Measurements from ENCODE around the gene EXOC3L2.
"Not testable (repeated sequence)": the region's sequence is repeated elsewhere in the genome, so short reads cannot be mapped to it uniquely, and the experiment has no call there.

Gene EXOC3L2

DNA sequence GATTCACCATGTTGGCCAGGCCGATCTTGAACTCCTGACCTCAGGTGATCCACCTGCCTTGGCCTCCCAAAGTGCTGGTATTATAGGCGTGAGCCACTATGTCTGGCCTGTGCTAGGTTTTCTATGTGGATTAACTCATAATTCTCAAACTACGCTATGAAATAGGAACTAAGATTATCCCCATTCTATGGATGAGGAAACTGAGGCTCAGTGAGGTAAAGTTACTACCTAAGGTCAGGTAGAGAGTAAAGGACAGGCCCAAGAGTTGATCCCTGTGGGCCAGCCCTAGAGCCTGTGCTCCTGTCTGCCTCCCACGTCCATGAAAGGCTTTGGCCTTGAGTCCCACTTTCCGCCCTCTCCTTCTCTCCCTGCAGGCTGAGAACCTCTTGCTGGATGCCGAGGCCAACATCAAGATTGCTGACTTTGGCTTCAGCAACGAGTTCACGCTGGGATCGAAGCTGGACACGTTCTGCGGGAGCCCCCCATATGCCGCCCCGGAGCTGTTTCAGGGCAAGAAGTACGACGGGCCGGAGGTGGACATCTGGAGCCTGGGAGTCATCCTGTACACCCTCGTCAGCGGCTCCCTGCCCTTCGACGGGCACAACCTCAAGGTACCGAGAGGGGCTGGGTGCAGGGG is 26.0 kb upstream of the EXOC3L2 start:
- Histone ChIP-seq H3F3A (ENCODE audit: insufficient read depth, low read length) (no peaks in the 10 kb centered on the region), H3K4me1 (ENCODE audit: low read length) (0 out of 2 replicates have a peak, but pooled peaks cover 2% of the 10 kb centered on the region), H3K27ac (ENCODE audit: low read length) (no peak overlapping the region), H3K36me3 (replicated peaks; ENCODE audit: insufficient read depth, low read length) (no peaks in the 10 kb centered on the region), H3K27me3 (replicated peaks; ENCODE audit: insufficient read depth, low read length) (no peaks in the 10 kb centered on the region), H4K20me1 (ENCODE audit: insufficient read depth, low read length) (no peaks in the 10 kb centered on the region), H3K4me2 (ENCODE audit: low read depth, low read length) (no peak overlapping the region), H3K79me2 (ENCODE audit: low read length) (no peaks in the 10 kb centered on the region), H3K9ac (ENCODE audit: low read length) (no peak overlapping the region), H3K9me3 (replicated peaks; ENCODE audit: insufficient read depth, low read length) (no peaks in the 10 kb centered on the region), H2AFZ (ENCODE audit: low read length) (no peak overlapping the region), H3K4me3 (ENCODE audit: low read length) (no peak overlapping the region), H3K9me2 (replicated peaks; ENCODE audit: insufficient read depth, low read length) (no peaks in the 10 kb centered on the region)
- DNase-seq, result no peak
- TF ChIP-seq, protein P1, sequence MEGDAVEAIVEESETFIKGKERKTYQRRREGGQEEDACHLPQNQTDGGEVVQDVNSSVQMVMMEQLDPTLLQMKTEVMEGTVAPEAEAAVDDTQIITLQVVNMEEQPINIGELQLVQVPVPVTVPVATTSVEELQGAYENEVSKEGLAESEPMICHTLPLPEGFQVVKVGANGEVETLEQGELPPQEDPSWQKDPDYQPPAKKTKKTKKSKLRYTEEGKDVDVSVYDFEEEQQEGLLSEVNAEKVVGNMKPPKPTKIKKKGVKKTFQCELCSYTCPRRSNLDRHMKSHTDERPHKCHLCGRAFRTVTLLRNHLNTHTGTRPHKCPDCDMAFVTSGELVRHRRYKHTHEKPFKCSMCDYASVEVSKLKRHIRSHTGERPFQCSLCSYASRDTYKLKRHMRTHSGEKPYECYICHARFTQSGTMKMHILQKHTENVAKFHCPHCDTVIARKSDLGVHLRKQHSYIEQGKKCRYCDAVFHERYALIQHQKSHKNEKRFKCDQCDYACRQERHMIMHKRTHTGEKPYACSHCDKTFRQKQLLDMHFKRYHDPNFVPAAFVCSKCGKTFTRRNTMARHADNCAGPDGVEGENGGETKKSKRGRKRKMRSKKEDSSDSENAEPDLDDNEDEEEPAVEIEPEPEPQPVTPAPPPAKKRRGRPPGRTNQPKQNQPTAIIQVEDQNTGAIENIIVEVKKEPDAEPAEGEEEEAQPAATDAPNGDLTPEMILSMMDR (IDR thresholded peaks at IDR 0.05; ENCODE audit: low read length), result no peak
- TF ChIP-seq EZH2phosphoT487 (IDR thresholded peaks at IDR 0.05; ENCODE audit: low read length) (no peak), EZH2 (optimal IDR thresholded peaks at IDR 0.05; ENCODE audit: low read depth, low read length) (no peak)

DNA sequence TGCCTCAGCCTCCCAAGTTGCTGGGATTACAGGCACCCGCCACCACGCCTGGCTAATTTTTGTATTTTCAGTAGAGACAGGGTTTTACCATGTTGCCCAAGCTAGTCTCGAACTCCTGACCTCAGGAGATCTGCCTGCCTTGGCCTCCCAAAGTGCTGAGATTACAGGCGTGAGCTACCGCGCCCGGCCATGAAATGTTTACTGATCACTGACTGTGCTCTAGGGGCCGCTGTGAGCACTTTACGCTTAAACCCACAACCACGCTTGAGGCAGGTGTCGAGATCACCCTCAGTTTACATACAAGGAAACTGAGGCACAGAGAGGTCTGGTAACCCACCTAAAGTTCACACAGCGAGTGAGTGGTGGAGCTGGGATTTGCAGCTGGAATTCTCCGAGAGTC is 24.7 kb upstream of the EXOC3L2 start:
- not testable (repeated sequence) for H3K4me1 ChIP-seq (ENCODE audit: low read length)

DNA sequence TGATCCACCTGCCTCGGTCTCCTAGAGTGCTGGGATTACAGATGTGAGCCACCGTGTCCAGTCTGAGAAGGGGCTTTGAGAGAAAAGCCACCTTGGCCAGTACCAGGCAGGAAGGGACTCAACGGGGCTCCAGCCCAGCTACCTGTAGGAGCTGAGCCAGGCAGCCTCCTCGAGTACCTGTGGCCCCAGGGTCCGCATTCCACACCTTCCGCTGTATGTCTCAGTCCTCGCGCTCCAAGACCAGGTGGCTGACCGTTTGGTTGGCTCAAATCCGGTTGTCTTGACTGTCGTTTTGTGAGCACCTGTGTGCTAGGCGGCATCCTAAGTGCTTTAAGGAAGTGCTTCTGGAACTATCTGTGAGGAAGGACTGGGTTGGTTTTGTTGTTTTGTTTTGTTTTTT is 22.1 kb upstream of the EXOC3L2 start:
- DNase-seq, result no peak
- no peaks in the 10 kb centered on the region for H3K9me2 ChIP-seq (replicated peaks; ENCODE audit: insufficient read depth, low read length)
- no peak overlapping the region for H3K9ac ChIP-seq (ENCODE audit: low read length)
- H3K36me3 ChIP-seq (replicated peaks; ENCODE audit: insufficient read depth, low read length), result no peaks in the 10 kb centered on the region
- no peak for TF ChIP-seq EZH2 (optimal IDR thresholded peaks at IDR 0.05; ENCODE audit: low read depth, low read length)
- no peak for TF ChIP-seq EZH2phosphoT487 (IDR thresholded peaks at IDR 0.05; ENCODE audit: low read length)
- TF ChIP-seq, protein P1 (IDR thresholded peaks at IDR 0.05; ENCODE audit: low read length), result no peak
- no peaks in the 10 kb centered on the region for H4K20me1 ChIP-seq (ENCODE audit: insufficient read depth, low read length)
- H3K27ac ChIP-seq (ENCODE audit: low read length), result no peak overlapping the region
- no peak overlapping the region for H3K4me2 ChIP-seq (ENCODE audit: low read depth, low read length)
- H3K4me1 ChIP-seq (ENCODE audit: low read length), result 0 out of 2 replicates have a peak, but pooled peaks cover 8% of the 10 kb centered on the region
- no peaks in the 10 kb centered on the region for H3K79me2 ChIP-seq (ENCODE audit: low read length)
- H3K27me3 ChIP-seq (replicated peaks; ENCODE audit: insufficient read depth, low read length), result no peaks in the 10 kb centered on the region
- H3K9me3 ChIP-seq (replicated peaks; ENCODE audit: insufficient read depth, low read length), result no peaks in the 10 kb centered on the region
- H2AFZ ChIP-seq (ENCODE audit: low read length), result no peak overlapping the region
- no peaks in the 10 kb centered on the region for H3F3A ChIP-seq (ENCODE audit: insufficient read depth, low read length)
- H3K4me3 ChIP-seq (ENCODE audit: low read length), result no peak overlapping the region

More for the DNA sequence above, 24.7 kb upstream of the EXOC3L2 start:
- not testable (repeated sequence) for H4K20me1 ChIP-seq (ENCODE audit: insufficient read depth, low read length); H3K4me2 ChIP-seq (ENCODE audit: low read depth, low read length); DNase-seq; H3K36me3 ChIP-seq (replicated peaks; ENCODE audit: insufficient read depth, low read length); H3K27ac ChIP-seq (ENCODE audit: low read length); H3K27me3 ChIP-seq (replicated peaks; ENCODE audit: insufficient read depth, low read length); H3K9me3 ChIP-seq (replicated peaks; ENCODE audit: insufficient read depth, low read length); H3K79me2 ChIP-seq (ENCODE audit: low read length); H3K4me3 ChIP-seq (ENCODE audit: low read length); H3K9ac ChIP-seq (ENCODE audit: low read length); H3K9me2 ChIP-seq (replicated peaks; ENCODE audit: insufficient read depth, low read length); H2AFZ ChIP-seq (ENCODE audit: low read length); H3F3A ChIP-seq (ENCODE audit: insufficient read depth, low read length)

DNA sequence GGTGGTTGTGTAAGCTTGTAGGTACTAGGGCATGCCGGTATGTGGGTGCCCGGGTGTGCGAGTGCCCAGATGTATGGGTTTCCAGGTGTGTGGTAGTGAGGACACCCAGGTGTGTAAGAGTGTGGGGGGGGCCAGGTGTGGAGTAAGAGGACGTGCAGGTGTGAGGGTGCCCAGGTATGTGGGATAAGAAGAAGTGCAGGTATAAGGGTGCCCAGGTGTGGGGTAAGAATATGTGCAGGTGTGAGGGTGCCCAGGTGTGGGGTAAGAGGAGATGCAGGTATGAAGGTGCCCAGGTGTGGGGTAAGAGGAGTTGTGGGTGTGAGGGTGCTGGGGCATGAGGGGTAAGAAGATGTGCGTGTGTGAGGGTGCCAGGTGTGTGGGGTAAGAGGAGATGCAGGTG is 20.2 kb upstream of the EXOC3L2 start:
- peak; percentile 18 for DNase-seq
- H3K9ac ChIP-seq (ENCODE audit: low read length), result no peak overlapping the region
- H3K9me2 ChIP-seq (replicated peaks; ENCODE audit: insufficient read depth, low read length), result no peaks in the 10 kb centered on the region
- H2AFZ ChIP-seq (ENCODE audit: low read length), result no peak overlapping the region
- no peaks in the 10 kb centered on the region for H3K79me2 ChIP-seq (ENCODE audit: low read length)
- H3K4me2 ChIP-seq (ENCODE audit: low read depth, low read length), result no peak overlapping the region
- H3K36me3 ChIP-seq (replicated peaks; ENCODE audit: insufficient read depth, low read length), result no peaks in the 10 kb centered on the region
- no peak overlapping the region; the same call in 1 of the 2 replicates for H3K27ac ChIP-seq (ENCODE audit: low read length)
- H3K27me3 ChIP-seq (replicated peaks; ENCODE audit: insufficient read depth, low read length), result no peaks in the 10 kb centered on the region
- no peak overlapping the region for H3K4me3 ChIP-seq (ENCODE audit: low read length)
- H3K4me1 ChIP-seq (ENCODE audit: low read length), result 0 out of 2 replicates have a peak, but pooled peaks cover 8% of the 10 kb centered on the region
- H3K9me3 ChIP-seq (replicated peaks; ENCODE audit: insufficient read depth, low read length), result no peaks in the 10 kb centered on the region
- no peaks in the 10 kb centered on the region for H4K20me1 ChIP-seq (ENCODE audit: insufficient read depth, low read length)
- TF ChIP-seq, protein P1 (IDR thresholded peaks at IDR 0.05; ENCODE audit: low read length), result no peak
- no peak for TF ChIP-seq EZH2 (optimal IDR thresholded peaks at IDR 0.05; ENCODE audit: low read depth, low read length)
- no peak for TF ChIP-seq EZH2phosphoT487 (IDR thresholded peaks at IDR 0.05; ENCODE audit: low read length)
- H3F3A ChIP-seq (ENCODE audit: insufficient read depth, low read length), result no peaks in the 10 kb centered on the region
